ENCODE measurements around the gene ZFYVE9.

ZFYVE9 gene

GRCh38 chr1:52385376-52385775 is 243.5 kb downstream of the ZFYVE9 start (continued):
- TF ChIP-seq, protein P1, sequence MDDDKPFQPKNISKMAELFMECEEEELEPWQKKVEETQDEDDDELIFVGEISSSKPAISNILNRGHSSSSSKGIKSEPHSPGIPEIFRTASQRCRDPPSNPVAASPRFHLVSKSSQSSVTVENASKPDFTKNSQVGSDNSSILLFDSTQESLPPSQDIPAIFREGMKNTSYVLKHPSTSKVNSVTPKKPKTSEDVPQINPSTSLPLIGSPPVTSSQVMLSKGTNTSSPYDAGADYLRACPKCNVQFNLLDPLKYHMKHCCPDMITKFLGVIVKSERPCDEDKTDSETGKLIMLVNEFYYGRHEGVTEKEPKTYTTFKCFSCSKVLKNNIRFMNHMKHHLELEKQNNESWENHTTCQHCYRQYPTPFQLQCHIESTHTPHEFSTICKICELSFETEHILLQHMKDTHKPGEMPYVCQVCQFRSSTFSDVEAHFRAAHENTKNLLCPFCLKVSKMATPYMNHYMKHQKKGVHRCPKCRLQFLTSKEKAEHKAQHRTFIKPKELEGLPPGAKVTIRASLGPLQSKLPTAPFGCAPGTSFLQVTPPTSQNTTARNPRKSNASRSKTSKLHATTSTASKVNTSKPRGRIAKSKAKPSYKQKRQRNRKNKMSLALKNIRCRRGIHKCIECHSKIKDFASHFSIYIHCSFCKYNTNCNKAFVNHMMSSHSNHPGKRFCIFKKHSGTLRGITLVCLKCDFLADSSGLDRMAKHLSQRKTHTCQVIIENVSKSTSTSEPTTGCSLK (tag by site-specific recombination; IDR thresholded peaks at IDR 0.05) = no peak
- TF ChIP-seq ZNF473 (tag by site-specific recombination; IDR thresholded peaks at IDR 0.05) (no peak), ZNF555 (tag by site-specific recombination; conservative IDR thresholded peaks at IDR 0.05) (no peak), ZBTB8A (tag by site-specific recombination; IDR thresholded peaks at IDR 0.05) (no peak), ZNF19 (tag by site-specific recombination; IDR thresholded peaks at IDR 0.05; ENCODE audit: low read depth) (no peak), REST (tag by site-specific recombination; IDR thresholded peaks at IDR 0.05) (no peak)
- TF ChIP-seq, protein P2, sequence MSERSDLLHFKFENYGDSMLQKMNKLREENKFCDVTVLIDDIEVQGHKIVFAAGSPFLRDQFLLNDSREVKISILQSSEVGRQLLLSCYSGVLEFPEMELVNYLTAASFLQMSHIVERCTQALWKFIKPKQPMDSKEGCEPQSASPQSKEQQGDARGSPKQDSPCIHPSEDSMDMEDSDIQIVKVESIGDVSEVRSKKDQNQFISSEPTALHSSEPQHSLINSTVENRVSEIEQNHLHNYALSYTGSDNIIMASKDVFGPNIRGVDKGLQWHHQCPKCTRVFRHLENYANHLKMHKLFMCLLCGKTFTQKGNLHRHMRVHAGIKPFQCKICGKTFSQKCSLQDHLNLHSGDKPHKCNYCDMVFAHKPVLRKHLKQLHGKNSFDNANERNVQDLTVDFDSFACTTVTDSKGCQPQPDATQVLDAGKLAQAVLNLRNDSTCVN (tag by site-specific recombination; optimal IDR thresholded peaks at IDR 0.05) = no peak

GRCh38 chr1:52386458-52386857 is 244.6 kb downstream of the ZFYVE9 start:
- TF ChIP-seq GLIS1 (tag by site-specific recombination; IDR thresholded peaks at IDR 0.05) (no peak), REST (tag by site-specific recombination; IDR thresholded peaks at IDR 0.05) (no peak), ZNF311 (tag by site-specific recombination; IDR thresholded peaks at IDR 0.05; ENCODE audit: borderline replicate concordance) (no peak), ZNF292 (tag by site-specific recombination; IDR thresholded peaks at IDR 0.05; ENCODE audit: borderline replicate concordance, low read depth) (no peak), ZNF626 (tag by site-specific recombination; IDR thresholded peaks at IDR 0.05) (no peak), ZNF514 (tag by site-specific recombination; IDR thresholded peaks at IDR 0.05) (no peak), ZNF274 (IDR thresholded peaks at IDR 0.05; ENCODE audit: low read length) (no peak), ZNF274 (tag by site-specific recombination; IDR thresholded peaks at IDR 0.05; ENCODE audit: borderline replicate concordance) (no peak), OVOL3 (tag by site-specific recombination; IDR thresholded peaks at IDR 0.05) (no peak)
- TF ChIP-seq, protein P3, sequence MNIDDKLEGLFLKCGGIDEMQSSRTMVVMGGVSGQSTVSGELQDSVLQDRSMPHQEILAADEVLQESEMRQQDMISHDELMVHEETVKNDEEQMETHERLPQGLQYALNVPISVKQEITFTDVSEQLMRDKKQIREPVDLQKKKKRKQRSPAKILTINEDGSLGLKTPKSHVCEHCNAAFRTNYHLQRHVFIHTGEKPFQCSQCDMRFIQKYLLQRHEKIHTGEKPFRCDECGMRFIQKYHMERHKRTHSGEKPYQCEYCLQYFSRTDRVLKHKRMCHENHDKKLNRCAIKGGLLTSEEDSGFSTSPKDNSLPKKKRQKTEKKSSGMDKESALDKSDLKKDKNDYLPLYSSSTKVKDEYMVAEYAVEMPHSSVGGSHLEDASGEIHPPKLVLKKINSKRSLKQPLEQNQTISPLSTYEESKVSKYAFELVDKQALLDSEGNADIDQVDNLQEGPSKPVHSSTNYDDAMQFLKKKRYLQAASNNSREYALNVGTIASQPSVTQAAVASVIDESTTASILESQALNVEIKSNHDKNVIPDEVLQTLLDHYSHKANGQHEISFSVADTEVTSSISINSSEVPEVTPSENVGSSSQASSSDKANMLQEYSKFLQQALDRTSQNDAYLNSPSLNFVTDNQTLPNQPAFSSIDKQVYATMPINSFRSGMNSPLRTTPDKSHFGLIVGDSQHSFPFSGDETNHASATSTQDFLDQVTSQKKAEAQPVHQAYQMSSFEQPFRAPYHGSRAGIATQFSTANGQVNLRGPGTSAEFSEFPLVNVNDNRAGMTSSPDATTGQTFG (tag by site-specific recombination; IDR thresholded peaks at IDR 0.05; ENCODE audit: borderline replicate concordance) = no peak
- Histone ChIP-seq H3K27ac (ENCODE audit: extremely low read depth, low read depth, low read length) (no peak overlapping the region), H3K4me1 (ENCODE audit: control insufficient read depth, insufficient read depth, low read length) (no peaks in the 10 kb centered on the region), H3K36me3 (ENCODE audit: control insufficient read depth in 2 of 2, insufficient read depth in 1 of 2, low read length in 2 of 2) (peaks cover 27 to 89% of the 10 kb centered on the region in 2 experiments), H3K4me3 (ENCODE audit: low read depth, low read length) (no peak overlapping the region), H3K9me3 (ENCODE audit: control insufficient read depth, insufficient read depth, low read depth, low read length) (no peaks in the 10 kb centered on the region)
- ChIA-PET CTCF (no interaction called here), POLR2A (no interaction called here)

Measured in HEK293 (cell line).